ENCODE data around the gene PLPP2.
"Not testable (repeated sequence)": the region's sequence is repeated elsewhere in the genome, so short reads cannot be mapped to it uniquely, and the experiment has no call there.

Gene PLPP2

GRCh38 chr19:273393-273792 lies 17.8 kb downstream of the PLPP2 start:
- TF ChIP-seq ZNF112 (tag by site-specific recombination; IDR thresholded peaks at IDR 0.05) (no peak), ZNF521 (tag by site-specific recombination; IDR thresholded peaks at IDR 0.05) (no peak), ZNF701 (tag by site-specific recombination; IDR thresholded peaks at IDR 0.05) (no peak), SALL2 (tag by site-specific recombination; IDR thresholded peaks at IDR 0.05; ENCODE audit: borderline replicate concordance) (no peak), ZNF544 (tag by site-specific recombination; IDR thresholded peaks at IDR 0.05) (no peak)
- H3K4me3 ChIP-seq (ENCODE audit: low read depth, low read length): no peak overlapping the region
- ChIA-PET CTCF (no interaction called here), POLR2A (no interaction called here)
- no peaks in the 10 kb centered on the region for H3K36me3 ChIP-seq (ENCODE audit: control insufficient read depth in 2 of 2, insufficient read depth in 1 of 2, low read length in 2 of 2)
- H3K27ac ChIP-seq (ENCODE audit: extremely low read depth, low read depth, low read length): no peak overlapping the region
- no peaks in the 10 kb centered on the region for H3K9me3 ChIP-seq (ENCODE audit: control insufficient read depth, insufficient read depth, low read depth, low read length)
- no peaks in the 10 kb centered on the region for H3K4me1 ChIP-seq (ENCODE audit: control insufficient read depth, insufficient read depth, low read length)

GRCh38 chr19:271856-272255 lies 19.3 kb downstream of the PLPP2 start:
- H3K9me3 ChIP-seq (ENCODE audit: control insufficient read depth, insufficient read depth, low read depth, low read length): no peaks in the 10 kb centered on the region
- TF ChIP-seq ZNF514 (tag by site-specific recombination; IDR thresholded peaks at IDR 0.05): no peak
- H3K36me3 ChIP-seq (ENCODE audit: control insufficient read depth in 2 of 2, insufficient read depth in 1 of 2, low read length in 2 of 2): no peaks in the 10 kb centered on the region
- H3K4me1 ChIP-seq (ENCODE audit: control insufficient read depth, insufficient read depth, low read length): no peaks in the 10 kb centered on the region
- no peak overlapping the region for H3K4me3 ChIP-seq (ENCODE audit: low read depth, low read length)
- no peak overlapping the region for H3K27ac ChIP-seq (ENCODE audit: extremely low read depth, low read depth, low read length)
- ChIA-PET CTCF (interaction anchor here (0.7 to 1.0 kb wide), 2 partner anchors 10 to 11 kb away, joined by 3 to 4 read pairs; no protein-coding TSS in a partner anchor), POLR2A (no interaction called here)

GRCh38 chr19:270766-271318 lies 20.4 kb downstream of the PLPP2 start:
- H3K9me3 ChIP-seq (ENCODE audit: control insufficient read depth, insufficient read depth, low read depth, low read length); H3K36me3 ChIP-seq (ENCODE audit: control insufficient read depth in 2 of 2, insufficient read depth in 1 of 2, low read length in 2 of 2); H3K4me3 ChIP-seq (ENCODE audit: low read depth, low read length); CTCF ChIA-PET; H3K4me1 ChIP-seq (ENCODE audit: control insufficient read depth, insufficient read depth, low read length); H3K27ac ChIP-seq (ENCODE audit: extremely low read depth, low read depth, low read length); POLR2A ChIA-PET: not testable (repeated sequence)
- peak; percentile 98 for TF ChIP-seq ZBTB17 (tag by site-specific recombination; IDR thresholded peaks at IDR 0.05)

- TF ChIP-seq ZNF274 (IDR thresholded peaks at IDR 0.05; ENCODE audit: low read length) (no peak), ZNF274 (tag by site-specific recombination; IDR thresholded peaks at IDR 0.05; ENCODE audit: borderline replicate concordance) (no peak), REPIN1 (tag by site-specific recombination; IDR thresholded peaks at IDR 0.05; ENCODE audit: low read depth) (no peak), ZNF664 (tag by site-specific recombination; IDR thresholded peaks at IDR 0.05) (peak; percentile 93), ZNF785 (tag by site-specific recombination; IDR thresholded peaks at IDR 0.05) (no peak), ZNF510 (tag by site-specific recombination; IDR thresholded peaks at IDR 0.05; ENCODE audit: insufficient replicate concordance) (no peak)
- no peaks in the 10 kb centered on the region for H3K4me1 ChIP-seq (ENCODE audit: control insufficient read depth, insufficient read depth, low read length)
Measured at GRCh38 chr19:269241-269640, 22.0 kb downstream of the PLPP2 start.

GRCh38 chr19:262125-262524 lies 29.1 kb downstream of the PLPP2 start:
- Histone ChIP-seq H3K36me3 (ENCODE audit: control insufficient read depth in 2 of 2, insufficient read depth in 1 of 2, low read length in 2 of 2) (no peaks in the 10 kb centered on the region), H3K9me3 (ENCODE audit: control insufficient read depth, insufficient read depth, low read depth, low read length) (no peaks in the 10 kb centered on the region), H3K4me1 (ENCODE audit: control insufficient read depth, insufficient read depth, low read length) (no peaks in the 10 kb centered on the region), H3K4me3 (ENCODE audit: low read depth, low read length) (no peak overlapping the region), H3K27ac (ENCODE audit: extremely low read depth, low read depth, low read length) (no peak overlapping the region)
- ChIA-PET CTCF (no interaction called here), POLR2A (no interaction called here)
- TF ChIP-seq ZFP37 (tag by site-specific recombination; IDR thresholded peaks at IDR 0.05) (no peak), ZNF600 (tag by site-specific recombination; IDR thresholded peaks at IDR 0.05) (no peak), MZF1 (tag by site-specific recombination; IDR thresholded peaks at IDR 0.05; ENCODE audit: borderline replicate concordance) (no peak), ZNF221 (tag by site-specific recombination; IDR thresholded peaks at IDR 0.05; ENCODE audit: borderline replicate concordance) (no peak), ZNF677 (tag by site-specific recombination; IDR thresholded peaks at IDR 0.05) (no peak), REST (tag by site-specific recombination; IDR thresholded peaks at IDR 0.05) (no peak), ZBTB8A (tag by site-specific recombination; IDR thresholded peaks at IDR 0.05) (no peak), ZNF138 (tag by site-specific recombination; IDR thresholded peaks at IDR 0.05; ENCODE audit: borderline replicate concordance) (no peak), REPIN1 (tag by site-specific recombination; IDR thresholded peaks at IDR 0.05; ENCODE audit: low read depth) (no peak), KLF7 (tag by site-specific recombination; IDR thresholded peaks at IDR 0.05; ENCODE audit: borderline replicate concordance) (no peak)

More at GRCh38 chr19:269241-269640, 22.0 kb downstream of the PLPP2 start:
- H3K4me3 ChIP-seq (ENCODE audit: low read depth, low read length): no peak overlapping the region
- CTCF ChIA-PET: no interaction called here
- no peaks in the 10 kb centered on the region for H3K9me3 ChIP-seq (ENCODE audit: control insufficient read depth, insufficient read depth, low read depth, low read length)
- POLR2A ChIA-PET: no interaction called here
- H3K27ac ChIP-seq (ENCODE audit: extremely low read depth, low read depth, low read length): no peak overlapping the region
- H3K36me3 ChIP-seq (ENCODE audit: control insufficient read depth in 2 of 2, insufficient read depth in 1 of 2, low read length in 2 of 2): no peaks in the 10 kb centered on the region
